ENCODE results near the gene RNF181. TPM values are rescaled to one million over a fixed set of nuclear protein-coding genes. Genes with fewer than 3 reads are reported as not detected.

Gene RNF181
- total and polyA plus RNA-seq, 2 of the 13 experiments (the other 11 are each of a cell fraction or from before 2014, with no cell fraction given): 224 to 578 TPM

- no peak for TF ChIP-seq PRDM10 (CRISPR knock-in tag; IDR thresholded peaks at IDR 0.05; ENCODE audit: low read depth)
- no peak; the same call in 1 of the 2 replicates for TF ChIP-seq HMGXB3 (CRISPR knock-in tag; IDR thresholded peaks at IDR 0.05; ENCODE audit: borderline replicate concordance)
- no peak for TF ChIP-seq BCLAF1 (IDR thresholded peaks at IDR 0.05)
- TF ChIP-seq RBM22 (optimal IDR thresholded peaks at IDR 0.05; ENCODE audit: low read length): no peak
- TF ChIP-seq KDM1A (CRISPR knock-in tag; IDR thresholded peaks at IDR 0.05): no peak
- TF ChIP-seq PCBP2 (optimal IDR thresholded peaks at IDR 0.05; ENCODE audit: low read depth, low read length, poor library complexity, severe bottlenecking): no peak
- peak; percentile 84; the same call in 1 of the 2 replicates for TF ChIP-seq ZNF607 (CRISPR knock-in tag; IDR thresholded peaks at IDR 0.05; ENCODE audit: borderline replicate concordance)
- peak in 1 of 2 experiments; percentile 63; a peak in 2 of 4 replicates for TF ChIP-seq KLF16 (CRISPR knock-in tag; IDR thresholded peaks at IDR 0.05)
- peak; percentile 50 for TF ChIP-seq CBX1 (IDR thresholded peaks at IDR 0.05; ENCODE audit: low read depth)
- TF ChIP-seq LCORL (IDR thresholded peaks at IDR 0.05): no peak
- 0 out of 2 replicates have a peak, but pooled peaks have one; percentile 44 for TF ChIP-seq LCORL (CRISPR knock-in tag; IDR thresholded peaks at IDR 0.05)
- TF ChIP-seq ZNF160 (CRISPR knock-in tag; IDR thresholded peaks at IDR 0.05): no peak; the same call in 1 of the 2 replicates
- TF ChIP-seq ZMYM4 (CRISPR knock-in tag; IDR thresholded peaks at IDR 0.05): peak; percentile 59
- no peak; the same call in 1 of the 2 replicates for TF ChIP-seq GPN1 (CRISPR knock-in tag; IDR thresholded peaks at IDR 0.05; ENCODE audit: borderline replicate concordance)
- TF ChIP-seq JARID2 (CRISPR knock-in tag; IDR thresholded peaks at IDR 0.05; ENCODE audit: insufficient replicate concordance): peak; percentile 85
- TF ChIP-seq ZNF7 (CRISPR knock-in tag; IDR thresholded peaks at IDR 0.05): no peak
- TF ChIP-seq ZNF629 (CRISPR knock-in tag; conservative IDR thresholded peaks at IDR 0.05): peak; percentile 92; the same call in 1 of the 2 replicates
- peak; percentile 92 for TF ChIP-seq REPIN1 (CRISPR knock-in tag; IDR thresholded peaks at IDR 0.05; ENCODE audit: borderline replicate concordance, low read depth)
These were observed 11.1 kb upstream of the RNF181 start, which contains the start of gene VAMP5 (continued) for GRCh38 chr2:85584354-85584856.
